ENCODE results near the gene ZGLP1.

ZGLP1 gene

DNA sequence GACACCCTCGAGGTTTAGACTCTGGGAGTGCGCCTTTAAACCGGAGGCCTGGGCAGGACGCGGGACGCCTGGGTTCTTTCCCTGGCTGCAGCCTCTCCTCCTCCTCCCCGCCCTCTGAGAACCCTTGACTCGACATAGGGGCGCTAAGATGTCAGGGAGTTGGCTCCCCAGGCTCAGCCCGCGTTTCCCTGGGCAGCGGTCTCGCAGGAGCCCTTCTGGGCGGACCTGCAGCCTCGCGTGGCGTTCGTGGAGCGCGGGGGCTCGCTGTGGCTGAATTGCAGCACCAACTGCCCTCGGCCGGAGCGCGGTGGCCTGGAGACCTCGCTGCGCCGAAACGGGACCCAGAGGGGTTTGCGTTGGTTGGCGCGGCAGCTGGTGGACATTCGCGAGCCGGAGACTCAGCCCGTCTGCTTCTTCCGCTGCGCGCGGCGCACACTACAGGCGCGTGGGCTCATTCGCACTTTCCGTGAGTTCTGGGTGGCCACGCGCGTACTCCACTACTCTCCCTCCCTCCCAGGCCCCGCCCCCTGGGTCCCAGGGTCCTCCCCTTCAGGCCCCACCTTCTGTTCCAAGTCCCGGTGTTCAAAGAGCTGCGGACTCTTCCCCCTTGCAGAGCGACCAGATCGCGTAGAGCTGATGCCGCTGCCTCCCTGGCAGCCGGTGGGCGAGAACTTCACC is 18.6 kb downstream of the ZGLP1 start:
- peak overlapping the region; percentile 69 for H3K4me3 ChIP-seq (ENCODE audit: low read depth, low read length)
- TF ChIP-seq, protein P1, sequence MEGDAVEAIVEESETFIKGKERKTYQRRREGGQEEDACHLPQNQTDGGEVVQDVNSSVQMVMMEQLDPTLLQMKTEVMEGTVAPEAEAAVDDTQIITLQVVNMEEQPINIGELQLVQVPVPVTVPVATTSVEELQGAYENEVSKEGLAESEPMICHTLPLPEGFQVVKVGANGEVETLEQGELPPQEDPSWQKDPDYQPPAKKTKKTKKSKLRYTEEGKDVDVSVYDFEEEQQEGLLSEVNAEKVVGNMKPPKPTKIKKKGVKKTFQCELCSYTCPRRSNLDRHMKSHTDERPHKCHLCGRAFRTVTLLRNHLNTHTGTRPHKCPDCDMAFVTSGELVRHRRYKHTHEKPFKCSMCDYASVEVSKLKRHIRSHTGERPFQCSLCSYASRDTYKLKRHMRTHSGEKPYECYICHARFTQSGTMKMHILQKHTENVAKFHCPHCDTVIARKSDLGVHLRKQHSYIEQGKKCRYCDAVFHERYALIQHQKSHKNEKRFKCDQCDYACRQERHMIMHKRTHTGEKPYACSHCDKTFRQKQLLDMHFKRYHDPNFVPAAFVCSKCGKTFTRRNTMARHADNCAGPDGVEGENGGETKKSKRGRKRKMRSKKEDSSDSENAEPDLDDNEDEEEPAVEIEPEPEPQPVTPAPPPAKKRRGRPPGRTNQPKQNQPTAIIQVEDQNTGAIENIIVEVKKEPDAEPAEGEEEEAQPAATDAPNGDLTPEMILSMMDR (IDR thresholded peaks at IDR 0.05; ENCODE audit: low read depth, low read length) = no peak

DNA sequence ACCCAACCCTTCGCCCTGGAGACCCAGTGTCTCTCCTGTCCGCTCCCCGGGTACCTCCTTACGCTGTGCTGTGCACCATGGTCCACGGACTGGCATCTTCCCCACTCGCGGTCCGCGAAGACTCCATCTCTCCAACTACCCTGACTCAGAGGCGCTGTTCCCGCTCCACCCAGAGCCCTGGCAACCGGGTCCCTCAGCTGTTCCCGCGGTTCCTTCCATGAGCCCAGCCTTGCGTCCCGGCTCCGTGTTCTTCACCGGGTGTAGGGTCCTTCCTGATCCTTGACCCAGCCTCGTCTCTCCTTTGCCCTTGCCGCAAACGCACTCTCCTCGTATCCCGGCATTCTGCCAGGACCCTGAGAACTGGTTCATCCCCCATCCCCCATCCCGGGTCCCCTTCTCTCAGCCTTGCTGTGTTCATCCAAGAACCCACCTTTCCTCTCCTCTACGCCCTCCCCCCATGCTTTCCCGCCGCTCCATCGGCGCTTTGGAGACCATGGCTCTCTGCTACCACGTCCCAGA is 19.2 kb downstream of the ZGLP1 start:
- H3K4me3 ChIP-seq (ENCODE audit: low read depth, low read length) = peak overlapping the region; percentile 69
- TF ChIP-seq, protein P1 (IDR thresholded peaks at IDR 0.05; ENCODE audit: low read depth, low read length) = no peak

DNA sequence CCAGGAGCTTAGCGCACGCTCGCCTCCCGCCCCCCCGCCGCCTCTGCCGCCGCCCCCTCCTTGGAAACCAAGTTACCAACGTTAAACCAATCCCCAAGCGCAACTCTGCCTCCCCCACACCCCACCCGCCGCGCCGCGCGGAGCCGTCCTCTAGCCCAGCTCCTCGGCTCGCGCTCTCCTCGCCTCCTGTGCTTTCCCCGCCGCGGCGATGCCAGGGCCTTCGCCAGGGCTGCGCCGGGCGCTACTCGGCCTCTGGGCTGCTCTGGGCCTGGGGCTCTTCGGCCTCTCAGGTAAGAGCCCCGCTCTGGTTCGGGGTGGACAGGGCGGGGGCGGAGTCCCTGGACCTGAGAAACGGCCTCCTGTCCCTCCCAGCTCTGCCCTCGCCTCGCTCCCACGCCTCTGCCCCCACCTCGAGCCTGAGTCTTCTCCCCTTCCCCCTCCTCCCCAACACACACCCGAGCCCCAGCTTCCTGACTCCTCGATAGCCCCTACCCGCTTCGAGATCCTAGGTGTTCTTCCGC is 19.7 kb downstream of the ZGLP1 start, which contains the start of gene ICAM5:
ICAM5 (plus strand) TSS at position 117 of the 521 bp plus-strand sequence; CDS start at position 209, 92 bp downstream.
- TF ChIP-seq, protein P1 (IDR thresholded peaks at IDR 0.05; ENCODE audit: low read depth, low read length) = no peak

DNA sequence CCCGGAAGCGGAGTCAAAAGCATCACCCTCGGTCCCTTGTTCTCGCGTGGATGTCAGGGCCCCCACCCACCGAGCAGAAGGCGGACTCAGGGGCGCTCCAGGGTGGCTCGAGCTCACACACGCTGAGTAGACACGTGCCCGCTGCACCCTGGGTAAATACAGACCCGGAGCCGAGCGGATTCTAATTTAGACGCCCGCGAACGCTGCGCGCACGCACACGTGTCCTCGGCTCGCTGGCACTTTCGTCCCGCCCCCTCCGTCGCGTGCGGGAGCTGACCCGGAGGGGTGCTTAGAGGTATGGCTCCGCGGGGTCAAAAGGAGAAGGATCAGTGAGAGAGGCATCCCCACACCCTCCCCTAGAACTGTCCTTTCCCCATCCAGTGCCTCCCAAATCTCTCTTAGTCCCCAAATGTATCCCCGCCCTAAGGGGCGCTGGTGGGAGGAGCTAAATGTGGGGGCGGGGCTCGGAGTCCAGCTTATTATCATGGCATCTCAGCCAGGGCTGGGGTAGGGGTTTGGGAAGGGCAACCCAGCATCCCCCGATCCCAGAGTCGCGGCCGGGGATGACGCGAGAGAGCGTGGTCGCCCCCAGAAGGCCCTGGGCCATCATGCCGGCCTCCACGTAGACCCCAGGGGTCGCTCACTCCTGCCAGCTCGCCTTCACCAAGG is 20.3 kb downstream of the ZGLP1 start:
- H3K4me3 ChIP-seq (ENCODE audit: low read depth, low read length) = peak overlapping the region; percentile 69
- TF ChIP-seq, protein P1 (IDR thresholded peaks at IDR 0.05; ENCODE audit: low read depth, low read length) = no peak

More for the DNA sequence above, 19.7 kb downstream of the ZGLP1 start, which contains the start of gene ICAM5:
- peak within 1 kb of the TSS; percentile 69 for H3K4me3 ChIP-seq (ENCODE audit: low read depth, low read length)

DNA sequence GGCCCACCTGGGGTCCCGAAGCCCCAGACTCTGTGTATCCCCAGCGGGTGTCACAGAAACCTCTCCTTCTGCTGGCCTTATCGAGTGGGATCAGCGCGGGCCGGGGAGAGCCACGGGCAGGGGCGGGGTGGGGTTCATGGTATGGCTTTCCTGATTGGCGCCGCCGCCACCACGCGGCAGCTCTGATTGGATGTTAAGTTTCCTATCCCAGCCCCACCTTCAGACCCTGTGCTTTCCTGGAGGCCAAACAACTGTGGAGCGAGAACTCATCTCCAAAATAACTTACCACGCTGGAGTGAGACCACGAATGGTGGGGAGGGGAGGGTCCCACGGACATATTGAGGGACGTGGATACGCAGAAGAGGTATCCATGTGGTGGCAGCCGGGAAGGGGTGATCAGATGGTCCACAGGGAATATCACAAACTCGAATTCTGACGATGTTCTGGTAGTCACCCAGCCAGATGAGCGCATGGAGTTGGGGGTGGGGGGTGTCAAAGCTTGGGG is 20.9 kb downstream of the ZGLP1 start:
- TF ChIP-seq, protein P1 (IDR thresholded peaks at IDR 0.05; ENCODE audit: low read depth, low read length) = no peak
- no peak overlapping the region for H3K4me3 ChIP-seq (ENCODE audit: low read depth, low read length)

DNA sequence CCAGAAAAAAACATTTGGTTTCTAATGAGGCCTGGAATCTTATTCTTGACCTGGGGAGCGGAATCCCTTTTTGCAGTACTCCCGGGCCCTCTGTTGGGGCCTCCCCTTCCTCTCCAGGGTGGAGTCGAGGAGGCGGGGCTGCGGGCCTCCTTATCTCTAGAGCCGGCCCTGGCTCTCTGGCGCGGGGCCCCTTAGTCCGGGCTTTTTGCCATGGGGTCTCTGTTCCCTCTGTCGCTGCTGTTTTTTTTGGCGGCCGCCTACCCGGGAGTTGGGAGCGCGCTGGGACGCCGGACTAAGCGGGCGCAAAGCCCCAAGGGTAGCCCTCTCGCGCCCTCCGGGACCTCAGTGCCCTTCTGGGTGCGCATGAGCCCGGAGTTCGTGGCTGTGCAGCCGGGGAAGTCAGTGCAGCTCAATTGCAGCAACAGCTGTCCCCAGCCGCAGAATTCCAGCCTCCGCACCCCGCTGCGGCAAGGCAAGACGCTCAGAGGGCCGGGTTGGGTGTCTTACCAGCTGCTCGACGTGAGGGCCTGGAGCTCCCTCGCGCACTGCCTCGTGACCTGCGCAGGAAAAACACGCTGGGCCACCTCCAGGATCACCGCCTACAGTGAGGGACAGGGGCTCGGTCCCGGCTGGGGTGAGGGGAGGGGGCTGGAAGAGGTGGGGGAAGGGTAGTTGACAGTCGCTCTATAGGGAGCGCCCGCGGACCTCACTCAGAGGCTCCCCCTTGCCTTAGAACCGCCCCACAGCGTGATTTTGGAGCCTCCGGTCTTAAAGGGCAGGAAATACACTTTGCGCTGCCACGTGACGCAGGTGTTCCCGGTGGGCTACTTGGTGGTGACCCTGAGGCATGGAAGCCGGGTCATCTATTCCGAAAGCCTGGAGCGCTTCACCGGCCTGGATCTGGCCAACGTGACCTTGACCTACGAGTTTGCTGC is 22.5 kb downstream of the ZGLP1 start, which contains the start of gene ICAM4:
ICAM4 (plus strand) TSS at position 153 of the 935 bp plus-strand sequence; CDS start at position 211, 58 bp downstream.
- TF ChIP-seq, protein P1 (IDR thresholded peaks at IDR 0.05; ENCODE audit: low read depth, low read length) = no peak
- H3K4me3 ChIP-seq (ENCODE audit: low read depth, low read length) = no peak within 1 kb of the TSS
